ENCODE measurements around the gene EFNA5. TPM values are rescaled to one million over a fixed set of nuclear protein-coding genes. Genes with fewer than 3 reads are reported as not detected.

Gene EFNA5
- total and polyA plus RNA-seq, 2 experiments from 2014 or later: 8.5 to 18.8 TPM

GRCh38 chr5:107425541-107426031, 245.2 kb downstream of the EFNA5 start:
- no peak for DNase-seq (ENCODE audit: low spot score)
- Histone ChIP-seq H3K4me3 (no peak overlapping the region), H3K79me2 (peaks cover 13% of the 10 kb centered on the region), H3K4me1 (ENCODE audit: insufficient read depth) (no peaks in the 10 kb centered on the region), H3K36me3 (replicated peaks; ENCODE audit: insufficient read depth, low read depth) (no peaks in the 10 kb centered on the region), H3K9me3 (ENCODE audit: low read depth) (no peaks in the 10 kb centered on the region), H3K27ac (peak overlapping the region; percentile 28), H3K4me2 (no peak overlapping the region), H4K20me1 (ENCODE audit: insufficient read depth, poor library complexity, severe bottlenecking) (no peaks in the 10 kb centered on the region), H3K9me2 (replicated peaks; ENCODE audit: insufficient read depth) (no peaks in the 10 kb centered on the region), H2AFZ (no peak overlapping the region), H3K27me3 (no peaks in the 10 kb centered on the region)
- TF ChIP-seq EZH2 (IDR thresholded peaks at IDR 0.05; ENCODE audit: borderline replicate concordance) (no peak), EZH2phosphoT487 (IDR thresholded peaks at IDR 0.05; ENCODE audit: low read depth, severe bottlenecking, unreplicated experiment) (no peak)
- TF ChIP-seq, protein P1, sequence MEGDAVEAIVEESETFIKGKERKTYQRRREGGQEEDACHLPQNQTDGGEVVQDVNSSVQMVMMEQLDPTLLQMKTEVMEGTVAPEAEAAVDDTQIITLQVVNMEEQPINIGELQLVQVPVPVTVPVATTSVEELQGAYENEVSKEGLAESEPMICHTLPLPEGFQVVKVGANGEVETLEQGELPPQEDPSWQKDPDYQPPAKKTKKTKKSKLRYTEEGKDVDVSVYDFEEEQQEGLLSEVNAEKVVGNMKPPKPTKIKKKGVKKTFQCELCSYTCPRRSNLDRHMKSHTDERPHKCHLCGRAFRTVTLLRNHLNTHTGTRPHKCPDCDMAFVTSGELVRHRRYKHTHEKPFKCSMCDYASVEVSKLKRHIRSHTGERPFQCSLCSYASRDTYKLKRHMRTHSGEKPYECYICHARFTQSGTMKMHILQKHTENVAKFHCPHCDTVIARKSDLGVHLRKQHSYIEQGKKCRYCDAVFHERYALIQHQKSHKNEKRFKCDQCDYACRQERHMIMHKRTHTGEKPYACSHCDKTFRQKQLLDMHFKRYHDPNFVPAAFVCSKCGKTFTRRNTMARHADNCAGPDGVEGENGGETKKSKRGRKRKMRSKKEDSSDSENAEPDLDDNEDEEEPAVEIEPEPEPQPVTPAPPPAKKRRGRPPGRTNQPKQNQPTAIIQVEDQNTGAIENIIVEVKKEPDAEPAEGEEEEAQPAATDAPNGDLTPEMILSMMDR (IDR thresholded peaks at IDR 0.05; ENCODE audit: poor library complexity): no peak
- 60% methylated on average over 2 of the region's 2 CpGs for whole genome bisulfite sequencing (ENCODE audit: low lambda C conversion rate, missing lambda C conversion rate)

DNA sequence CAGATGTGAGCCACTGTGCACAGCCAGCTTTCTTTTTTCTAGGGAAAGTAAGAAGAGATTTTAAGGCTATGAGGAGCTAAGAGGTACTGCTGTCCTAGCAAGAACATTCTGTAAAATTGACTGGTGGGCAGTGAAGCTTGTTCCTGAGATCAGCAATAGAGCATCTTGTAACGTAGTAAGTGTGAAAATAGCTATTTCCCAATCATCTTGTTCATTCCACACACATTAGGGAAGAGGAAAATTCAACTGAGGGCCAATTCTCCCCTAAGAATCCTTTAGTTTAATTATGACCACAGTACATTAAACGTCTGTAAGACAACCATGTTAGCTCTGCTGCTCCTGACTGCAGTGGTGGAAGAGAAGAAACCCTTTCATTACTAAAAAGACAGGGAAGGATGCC, 246.2 kb downstream of the EFNA5 start:
- no peak overlapping the region for H3K27ac ChIP-seq
- H3K36me3 ChIP-seq (replicated peaks; ENCODE audit: insufficient read depth, low read depth): no peaks in the 10 kb centered on the region
- H3K27me3 ChIP-seq: no peaks in the 10 kb centered on the region
- 86% methylated on average over 2 of the region's 2 CpGs for WGBS (ENCODE audit: low lambda C conversion rate, missing lambda C conversion rate)
- TF ChIP-seq, protein P1 (IDR thresholded peaks at IDR 0.05; ENCODE audit: poor library complexity): no peak
- TF ChIP-seq EZH2 (IDR thresholded peaks at IDR 0.05; ENCODE audit: borderline replicate concordance) (no peak), EZH2phosphoT487 (IDR thresholded peaks at IDR 0.05; ENCODE audit: low read depth, severe bottlenecking, unreplicated experiment) (no peak)
- H3K9me2 ChIP-seq (replicated peaks; ENCODE audit: insufficient read depth): no peaks in the 10 kb centered on the region
- DNase-seq (ENCODE audit: low spot score): no peak
- no peak overlapping the region for H3K4me3 ChIP-seq
- H3K4me1 ChIP-seq (ENCODE audit: insufficient read depth): no peaks in the 10 kb centered on the region
- H3K4me2 ChIP-seq: no peak overlapping the region
- H3K79me2 ChIP-seq: peaks cover 13% of the 10 kb centered on the region
- no peak overlapping the region for H2AFZ ChIP-seq
- H3K9me3 ChIP-seq (ENCODE audit: low read depth): no peaks in the 10 kb centered on the region
- H4K20me1 ChIP-seq (ENCODE audit: insufficient read depth, poor library complexity, severe bottlenecking): no peaks in the 10 kb centered on the region

GRCh38 chr5:107422494-107422893, 248.2 kb downstream of the EFNA5 start:
- Histone ChIP-seq H3K4me1 (ENCODE audit: insufficient read depth) (no peaks in the 10 kb centered on the region), H2AFZ (no peak overlapping the region), H3K4me2 (no peak overlapping the region), H3K9me2 (replicated peaks; ENCODE audit: insufficient read depth) (no peaks in the 10 kb centered on the region), H3K27me3 (no peaks in the 10 kb centered on the region), H3K27ac (no peak overlapping the region), H3K9me3 (ENCODE audit: low read depth) (no peaks in the 10 kb centered on the region), H3K79me2 (no peaks in the 10 kb centered on the region), H3K4me3 (no peak overlapping the region), H3K36me3 (replicated peaks; ENCODE audit: insufficient read depth, low read depth) (no peaks in the 10 kb centered on the region), H4K20me1 (ENCODE audit: insufficient read depth, poor library complexity, severe bottlenecking) (no peaks in the 10 kb centered on the region)
- TF ChIP-seq EZH2 (IDR thresholded peaks at IDR 0.05; ENCODE audit: borderline replicate concordance): no peak
- TF ChIP-seq, protein P1 (IDR thresholded peaks at IDR 0.05; ENCODE audit: poor library complexity): no peak
- no peak for TF ChIP-seq EZH2phosphoT487 (IDR thresholded peaks at IDR 0.05; ENCODE audit: low read depth, severe bottlenecking, unreplicated experiment)
- WGBS (ENCODE audit: low lambda C conversion rate, missing lambda C conversion rate): 64% methylated on average over 4 of the region's 4 CpGs
- no peak for DNase-seq (ENCODE audit: low spot score)

DNA sequence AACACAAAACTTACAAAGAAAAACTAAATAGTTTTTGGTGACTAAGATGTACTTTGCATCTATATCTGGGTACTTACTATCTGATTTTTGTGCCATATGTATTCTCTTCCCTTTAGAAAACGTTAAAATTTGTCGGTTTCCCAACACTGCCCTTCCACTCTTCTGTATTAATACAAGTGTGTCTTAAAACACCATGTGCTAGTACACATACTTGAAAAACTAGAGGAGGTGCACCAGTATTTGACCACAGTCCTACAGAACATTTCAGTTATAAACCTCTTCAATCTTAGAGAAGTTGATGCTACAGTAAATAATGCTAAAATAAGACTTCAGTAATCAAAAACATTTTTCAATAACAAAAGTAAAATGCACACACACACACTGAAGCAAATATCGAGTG, 251.2 kb downstream of the EFNA5 start:
- Histone ChIP-seq H3K79me2 (peaks cover 7% of the 10 kb centered on the region), H4K20me1 (ENCODE audit: insufficient read depth, poor library complexity, severe bottlenecking) (no peaks in the 10 kb centered on the region), H3K36me3 (replicated peaks; ENCODE audit: insufficient read depth, low read depth) (no peaks in the 10 kb centered on the region), H3K4me3 (no peak overlapping the region), H3K9me3 (ENCODE audit: low read depth) (no peaks in the 10 kb centered on the region), H2AFZ (no peak overlapping the region), H3K9me2 (replicated peaks; ENCODE audit: insufficient read depth) (no peaks in the 10 kb centered on the region), H3K27me3 (no peaks in the 10 kb centered on the region), H3K4me2 (no peak overlapping the region), H3K27ac (no peak overlapping the region), H3K4me1 (ENCODE audit: insufficient read depth) (no peaks in the 10 kb centered on the region)
- TF ChIP-seq EZH2phosphoT487 (IDR thresholded peaks at IDR 0.05; ENCODE audit: low read depth, severe bottlenecking, unreplicated experiment): no peak
- no peak for TF ChIP-seq EZH2 (IDR thresholded peaks at IDR 0.05; ENCODE audit: borderline replicate concordance)
- TF ChIP-seq, protein P1 (IDR thresholded peaks at IDR 0.05; ENCODE audit: poor library complexity): no peak
- WGBS (ENCODE audit: low lambda C conversion rate, missing lambda C conversion rate): 75% methylated on average over 3 of the region's 3 CpGs
- DNase-seq (ENCODE audit: low spot score): no peak
